Neural cell (in vitro differentiated cells): ENCODE data around the gene NLRP6. TPM values are rescaled to one million over a fixed set of nuclear protein-coding genes. Genes with fewer than 3 reads are reported as not detected.

ENCODE experiments used
- H2AFZ ChIP-seq: fragments of 200-600, 300-800 bp; sonication (generic), shearing (Covaris generic); 2 replicates; pipeline ENCODE4 v1.6.0; 2014; ENCODE audit warnings: low read depth, mild to moderate bottlenecking, antibody characterized with exemption, low read length, moderate library complexity
- H3F3A ChIP-seq: fragments of 200-600 bp; shearing (Covaris generic); 2 replicates; pipeline ENCODE4 v1.6.1; 2016; ENCODE audit warnings: mild to moderate bottlenecking, moderate library complexity, mixed read lengths, antibody characterized with exemption, low read length; ENCODE audit not compliant: insufficient read depth, poor library complexity, severe bottlenecking
- H3K27ac ChIP-seq: fragments of 200-600, 300-800 bp; sonication (generic), shearing (Covaris generic); 2 replicates; pipeline ENCODE4 v1.5.1; 2014; ENCODE audit warnings: mild to moderate bottlenecking, low read length, moderate library complexity
- H3K27me3 ChIP-seq: fragments of 300-800, 200-600 bp; sonication (generic), shearing (Covaris generic); 2 replicates; pipeline ENCODE4 v1.6.0; 2014; ENCODE audit warnings: mild to moderate bottlenecking, low read depth, low read length, moderate library complexity; ENCODE audit not compliant: insufficient read depth
- H3K36me3 ChIP-seq: fragments of 300-800, 200-600 bp; sonication (generic), shearing (Covaris generic); 2 replicates; pipeline ENCODE4 v1.5.1; 2014; ENCODE audit warnings: mild to moderate bottlenecking, antibody characterized with exemption, low read length, moderate library complexity; ENCODE audit not compliant: insufficient read depth
- H3K4me2 ChIP-seq: fragments of 300-800, 200-600 bp; sonication (generic), shearing (Covaris generic); 2 replicates; pipeline ENCODE4 v1.6.0; 2014; ENCODE audit warnings: mild to moderate bottlenecking, low read length
- H3K4me3 ChIP-seq: fragments of 300-800, 200-600 bp; sonication (generic), shearing (Covaris generic); 2 replicates; pipeline ENCODE4 v1.5.1; 2014; ENCODE audit warnings: mild to moderate bottlenecking, low read length, moderate library complexity
- H3K79me2 ChIP-seq: fragments of 200-600 bp; shearing (Covaris generic); replicated peaks from 2 replicates; pipeline ENCODE4 v1.6.0; 2014; ENCODE audit warnings: mild to moderate bottlenecking, low read length, moderate library complexity; ENCODE audit not compliant: insufficient read depth
- H3K9ac ChIP-seq: fragments of 300-800, 200-600 bp; sonication (generic), shearing (Covaris generic); 2 replicates; pipeline ENCODE4 v1.6.1; 2016; ENCODE audit warnings: mild to moderate bottlenecking, low read length, mixed read lengths
- H3K9me2 ChIP-seq: fragments of 200-600 bp; shearing (Covaris generic); 2 replicates; pipeline ENCODE4 v1.6.1; 2016; ENCODE audit warnings: mild to moderate bottlenecking, low read length, mixed read lengths; ENCODE audit not compliant: insufficient read depth
- H3K9me3 ChIP-seq: fragments of 200-600, 300-800 bp; sonication (generic), shearing (Covaris generic); 2 replicates; pipeline ENCODE4 v1.6.1; 2016; ENCODE audit warnings: mild to moderate bottlenecking, mixed run types, low read length, moderate library complexity, mixed read lengths
- H4K20me1 ChIP-seq: fragments of 200-600 bp; shearing (Covaris generic); 2 replicates; pipeline ENCODE4 v1.6.1; 2016; ENCODE audit warnings: mild to moderate bottlenecking, mixed run types; ENCODE audit not compliant: insufficient read depth
- EP300 ChIP-seq: fragments of 450-650 bp; conservative IDR thresholded peaks from 2 replicates; pipeline ENCODE4 v1.6.1; 2014; ENCODE audit warnings: antibody characterized with exemption, mild to moderate bottlenecking, moderate library complexity; ENCODE audit not compliant: poor library complexity, severe bottlenecking
- EZH2 ChIP-seq: fragments of 200-600, 300-800 bp; shearing (Covaris generic), sonication (generic); IDR thresholded peaks from 2 replicates; pipeline ENCODE4 v1.6.1; 2014; ENCODE audit warnings: antibody characterized with exemption, low read length, borderline replicate concordance, mild to moderate bottlenecking; ENCODE audit not compliant: insufficient read depth, poor library complexity, severe bottlenecking
- MXI1 ChIP-seq: fragments of 450-650 bp; conservative IDR thresholded peaks from 2 replicates; pipeline ENCODE4 v1.6.1; 2014; ENCODE audit warnings: antibody characterized with exemption, mild to moderate bottlenecking; ENCODE audit not compliant: poor library complexity, severe bottlenecking
- POLR2AphosphoS5 ChIP-seq: IDR thresholded peaks from 2 replicates; pipeline ENCODE4 v1.6.1; 2012
- RAD21 ChIP-seq: fragments of 450-650 bp; conservative IDR thresholded peaks from 2 replicates; pipeline ENCODE4 v1.6.1; 2014; ENCODE audit warnings: antibody characterized with exemption, mild to moderate bottlenecking, moderate library complexity
- SMC3 ChIP-seq: fragments of 450-650 bp; conservative IDR thresholded peaks from 2 replicates; pipeline ENCODE4 v1.6.1; 2014; ENCODE audit warnings: antibody characterized with exemption, mild to moderate bottlenecking, moderate library complexity; ENCODE audit not compliant: poor library complexity
- TAF1 ChIP-seq: IDR thresholded peaks from 2 replicates; pipeline ENCODE4 v1.6.1; 2012; ENCODE audit warnings: low read depth
- polyA plus RNA-seq: library from polyadenylated mRNA; depleted of rRNA; stranded (reverse); fragments of >200 nt; gene quantifications from 2 replicates; pipeline ENCODE4 v1.2.3, GENCODE V29; 2014
- TF ChIP-seq, protein P1 (sequence below): fragments of 450-650 bp; IDR thresholded peaks from 2 replicates; pipeline ENCODE4 v1.5.1; 2014; ENCODE audit warnings: antibody characterized with exemption, mild to moderate bottlenecking, moderate library complexity; ENCODE audit not compliant: poor library complexity, severe bottlenecking
- TF ChIP-seq, protein P2 (sequence below): IDR thresholded peaks from 2 replicates; pipeline ENCODE4 v1.6.1; 2012; ENCODE audit warnings: borderline replicate concordance

Gene NLRP6
- polyA plus RNA-seq, 1 donor from 2014 or later = not detected

DNA sequence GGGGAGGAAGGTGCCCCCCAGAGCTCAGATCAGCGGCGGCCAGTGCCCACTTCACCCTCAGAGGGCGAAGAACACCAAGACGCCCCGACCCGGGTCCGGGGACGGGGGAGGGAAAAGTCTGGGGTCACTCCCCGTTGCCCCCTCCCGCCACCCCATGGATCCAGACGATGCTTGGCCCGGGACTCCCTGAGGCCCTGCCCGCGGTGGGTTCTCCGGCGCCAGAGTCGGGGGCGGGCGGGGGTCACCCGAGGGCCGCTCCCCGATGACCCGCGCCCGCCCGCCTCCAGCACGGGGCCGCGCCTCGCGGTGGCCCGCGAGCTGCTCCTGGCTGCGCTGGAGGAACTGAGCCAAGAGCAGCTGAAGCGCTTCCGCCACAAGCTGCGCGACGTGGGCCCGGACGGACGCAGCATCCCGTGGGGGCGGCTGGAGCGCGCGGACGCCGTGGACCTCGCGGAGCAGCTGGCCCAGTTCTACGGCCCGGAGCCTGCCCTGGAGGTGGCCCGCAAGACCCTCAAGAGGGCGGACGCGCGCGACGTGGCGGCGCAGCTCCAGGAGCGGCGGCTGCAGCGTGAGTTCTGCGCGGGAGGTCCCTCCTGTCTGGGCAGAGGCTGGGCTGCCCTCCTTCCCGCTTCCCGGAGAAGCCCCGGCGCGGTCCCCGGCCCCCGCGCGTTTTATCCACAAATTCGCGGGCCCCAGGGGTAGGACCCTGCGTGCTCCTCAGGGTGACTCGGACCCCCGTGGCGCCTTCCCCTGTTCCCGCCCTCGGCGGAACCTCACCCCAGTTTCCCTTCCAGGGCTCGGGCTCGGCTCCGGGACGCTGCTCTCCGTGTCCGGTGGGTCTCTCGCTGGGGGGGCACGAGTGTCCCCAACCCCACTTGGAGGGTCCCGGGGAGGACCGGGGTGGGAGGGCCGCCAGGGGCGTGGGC lies 1.1 kb downstream of the NLRP6 start:
- no peak overlapping the region for H3K4me2 ChIP-seq
- no peaks in the 10 kb centered on the region for H4K20me1 ChIP-seq
- no peaks in the 10 kb centered on the region for H3K27me3 ChIP-seq
- H3K9me2 ChIP-seq = no peaks in the 10 kb centered on the region
- H3K9ac ChIP-seq = no peak overlapping the region
- TF ChIP-seq, protein P1, sequence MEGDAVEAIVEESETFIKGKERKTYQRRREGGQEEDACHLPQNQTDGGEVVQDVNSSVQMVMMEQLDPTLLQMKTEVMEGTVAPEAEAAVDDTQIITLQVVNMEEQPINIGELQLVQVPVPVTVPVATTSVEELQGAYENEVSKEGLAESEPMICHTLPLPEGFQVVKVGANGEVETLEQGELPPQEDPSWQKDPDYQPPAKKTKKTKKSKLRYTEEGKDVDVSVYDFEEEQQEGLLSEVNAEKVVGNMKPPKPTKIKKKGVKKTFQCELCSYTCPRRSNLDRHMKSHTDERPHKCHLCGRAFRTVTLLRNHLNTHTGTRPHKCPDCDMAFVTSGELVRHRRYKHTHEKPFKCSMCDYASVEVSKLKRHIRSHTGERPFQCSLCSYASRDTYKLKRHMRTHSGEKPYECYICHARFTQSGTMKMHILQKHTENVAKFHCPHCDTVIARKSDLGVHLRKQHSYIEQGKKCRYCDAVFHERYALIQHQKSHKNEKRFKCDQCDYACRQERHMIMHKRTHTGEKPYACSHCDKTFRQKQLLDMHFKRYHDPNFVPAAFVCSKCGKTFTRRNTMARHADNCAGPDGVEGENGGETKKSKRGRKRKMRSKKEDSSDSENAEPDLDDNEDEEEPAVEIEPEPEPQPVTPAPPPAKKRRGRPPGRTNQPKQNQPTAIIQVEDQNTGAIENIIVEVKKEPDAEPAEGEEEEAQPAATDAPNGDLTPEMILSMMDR = no peak
- no peak for TF ChIP-seq EZH2
- no peak for TF ChIP-seq EP300
- no peak for TF ChIP-seq RAD21
- H3K36me3 ChIP-seq = no peaks in the 10 kb centered on the region
- no peak overlapping the region for H3K4me3 ChIP-seq
- no peak overlapping the region for H3K27ac ChIP-seq
- H2AFZ ChIP-seq = no peak overlapping the region
- H3K9me3 ChIP-seq = no peaks in the 10 kb centered on the region
- no peaks in the 10 kb centered on the region for H3F3A ChIP-seq
- H3K79me2 ChIP-seq = no peaks in the 10 kb centered on the region

DNA sequence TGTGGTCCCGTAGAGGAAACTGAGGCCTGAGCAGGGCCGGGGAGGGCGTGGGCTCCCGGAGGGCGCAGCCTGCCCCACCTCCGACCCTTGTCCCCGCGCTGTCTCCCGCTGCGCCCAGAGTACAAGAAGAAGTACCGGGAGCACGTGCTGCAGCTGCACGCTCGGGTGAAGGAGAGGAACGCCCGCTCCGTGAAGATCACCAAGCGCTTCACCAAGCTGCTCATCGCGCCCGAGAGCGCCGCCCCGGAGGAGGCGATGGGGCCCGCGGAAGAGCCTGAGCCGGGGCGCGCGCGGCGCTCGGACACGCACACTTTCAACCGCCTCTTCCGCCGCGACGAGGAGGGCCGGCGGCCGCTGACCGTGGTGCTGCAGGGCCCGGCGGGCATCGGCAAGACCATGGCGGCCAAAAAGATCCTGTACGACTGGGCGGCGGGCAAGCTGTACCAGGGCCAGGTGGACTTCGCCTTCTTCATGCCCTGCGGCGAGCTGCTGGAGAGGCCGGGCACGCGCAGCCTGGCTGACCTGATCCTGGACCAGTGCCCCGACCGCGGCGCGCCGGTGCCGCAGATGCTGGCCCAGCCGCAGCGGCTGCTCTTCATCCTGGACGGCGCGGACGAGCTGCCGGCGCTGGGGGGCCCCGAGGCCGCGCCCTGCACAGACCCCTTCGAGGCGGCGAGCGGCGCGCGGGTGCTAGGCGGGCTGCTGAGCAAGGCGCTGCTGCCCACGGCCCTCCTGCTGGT lies 1.9 kb downstream of the NLRP6 start:
- Histone ChIP-seq H3K9me2 (no peaks in the 10 kb centered on the region), H3K79me2 (no peaks in the 10 kb centered on the region), H2AFZ (no peak overlapping the region), H4K20me1 (no peaks in the 10 kb centered on the region), H3K36me3 (no peaks in the 10 kb centered on the region), H3K4me3 (no peak overlapping the region), H3K9me3 (no peaks in the 10 kb centered on the region), H3K4me2 (no peak overlapping the region), H3K9ac (no peak overlapping the region), H3K27ac (no peak overlapping the region), H3K27me3 (no peaks in the 10 kb centered on the region), H3F3A (no peaks in the 10 kb centered on the region)
- no peak for TF ChIP-seq EP300
- TF ChIP-seq RAD21 = no peak
- TF ChIP-seq, protein P1 = no peak
- TF ChIP-seq POLR2AphosphoS5 = no peak
- no peak for TF ChIP-seq TAF1
- TF ChIP-seq MXI1 = no peak
- no peak for TF ChIP-seq SMC3
- TF ChIP-seq EZH2 = no peak
- TF ChIP-seq, protein P2, sequence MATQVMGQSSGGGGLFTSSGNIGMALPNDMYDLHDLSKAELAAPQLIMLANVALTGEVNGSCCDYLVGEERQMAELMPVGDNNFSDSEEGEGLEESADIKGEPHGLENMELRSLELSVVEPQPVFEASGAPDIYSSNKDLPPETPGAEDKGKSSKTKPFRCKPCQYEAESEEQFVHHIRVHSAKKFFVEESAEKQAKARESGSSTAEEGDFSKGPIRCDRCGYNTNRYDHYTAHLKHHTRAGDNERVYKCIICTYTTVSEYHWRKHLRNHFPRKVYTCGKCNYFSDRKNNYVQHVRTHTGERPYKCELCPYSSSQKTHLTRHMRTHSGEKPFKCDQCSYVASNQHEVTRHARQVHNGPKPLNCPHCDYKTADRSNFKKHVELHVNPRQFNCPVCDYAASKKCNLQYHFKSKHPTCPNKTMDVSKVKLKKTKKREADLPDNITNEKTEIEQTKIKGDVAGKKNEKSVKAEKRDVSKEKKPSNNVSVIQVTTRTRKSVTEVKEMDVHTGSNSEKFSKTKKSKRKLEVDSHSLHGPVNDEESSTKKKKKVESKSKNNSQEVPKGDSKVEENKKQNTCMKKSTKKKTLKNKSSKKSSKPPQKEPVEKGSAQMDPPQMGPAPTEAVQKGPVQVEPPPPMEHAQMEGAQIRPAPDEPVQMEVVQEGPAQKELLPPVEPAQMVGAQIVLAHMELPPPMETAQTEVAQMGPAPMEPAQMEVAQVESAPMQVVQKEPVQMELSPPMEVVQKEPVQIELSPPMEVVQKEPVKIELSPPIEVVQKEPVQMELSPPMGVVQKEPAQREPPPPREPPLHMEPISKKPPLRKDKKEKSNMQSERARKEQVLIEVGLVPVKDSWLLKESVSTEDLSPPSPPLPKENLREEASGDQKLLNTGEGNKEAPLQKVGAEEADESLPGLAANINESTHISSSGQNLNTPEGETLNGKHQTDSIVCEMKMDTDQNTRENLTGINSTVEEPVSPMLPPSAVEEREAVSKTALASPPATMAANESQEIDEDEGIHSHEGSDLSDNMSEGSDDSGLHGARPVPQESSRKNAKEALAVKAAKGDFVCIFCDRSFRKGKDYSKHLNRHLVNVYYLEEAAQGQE = no peak
